Muscle layer of colon (tissue), 2 donors: ENCODE results near the gene MSL2.
"Not testable (repeated sequence)": the region's sequence is repeated elsewhere in the genome, so short reads cannot be mapped to it uniquely, and the experiment has no call there.

Experiments
- H3K27ac ChIP-seq: one replicate; pipeline ENCODE4 v1.7.0; 2013; ENCODE audit warnings: low read depth, mild to moderate bottlenecking, low read length, moderate library complexity
- H3K27me3 ChIP-seq, 2 donors: one replicate each; pipeline ENCODE4 v1.7.0; 2013; ENCODE audit warnings: low read length in 2 of 2, mild to moderate bottlenecking in 2 of 2; ENCODE audit not compliant: insufficient read depth in 2 of 2, control insufficient read depth in 1 of 2
- H3K36me3 ChIP-seq: one replicate; pipeline ENCODE4 v1.7.0; 2013; ENCODE audit warnings: mild to moderate bottlenecking, low read length; ENCODE audit not compliant: insufficient read depth
- H3K4me1 ChIP-seq: one replicate; pipeline ENCODE4 v1.7.0; 2013; ENCODE audit warnings: mild to moderate bottlenecking, low read length; ENCODE audit not compliant: insufficient read depth
- H3K4me3 ChIP-seq, 2 donors: one replicate each; pipeline ENCODE4 v1.7.0; 2013; ENCODE audit warnings: low read length in 2 of 2, low read depth in 1 of 2, mild to moderate bottlenecking in 1 of 2, moderate library complexity in 1 of 2
- H3K9ac ChIP-seq: one replicate; pipeline ENCODE4 v1.7.0; 2013; ENCODE audit warnings: low read length
- H3K9me3 ChIP-seq: one replicate; pipeline ENCODE4 v1.7.0; 2013; ENCODE audit warnings: mild to moderate bottlenecking, low read length
- donor health status: abdominal sarcoma.
- donor health status: Adenocarcinoma of cecum.

MSL2 gene

DNA sequence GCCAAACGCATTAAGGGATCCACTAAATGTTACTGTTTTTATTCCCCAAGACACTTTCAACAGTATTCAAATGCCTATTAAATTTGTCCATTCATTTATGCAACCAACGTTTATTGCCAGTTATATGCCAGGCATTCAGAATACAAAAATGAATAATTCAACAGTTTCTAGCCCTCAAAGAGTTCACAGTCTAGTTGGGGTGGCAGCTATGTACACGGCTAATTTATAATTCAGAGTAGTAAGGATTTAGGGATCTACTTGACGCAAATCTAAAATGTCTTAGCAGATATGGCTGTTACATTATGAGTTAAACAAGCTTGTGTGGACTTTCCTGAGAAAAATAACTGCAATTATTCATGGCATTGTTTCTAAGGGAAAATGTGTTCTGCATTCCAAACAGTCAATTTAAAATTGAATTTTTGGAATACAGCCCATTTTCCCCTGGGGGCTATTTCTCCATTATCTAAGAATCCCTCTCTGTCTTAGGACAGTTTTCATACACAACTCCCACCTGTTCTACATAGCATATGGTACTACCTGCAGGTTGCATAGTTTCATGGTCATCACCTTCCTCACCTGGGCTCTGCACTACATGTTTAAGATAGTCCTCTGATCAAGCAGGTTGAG is 11.5 kb upstream of the MSL2 start:
- H3K9ac ChIP-seq = no peak overlapping the region
- no peaks in the 10 kb centered on the region for H3K4me1 ChIP-seq
- no peaks in the 10 kb centered on the region for H3K27me3 ChIP-seq
- H3K27ac ChIP-seq = no peak overlapping the region
- H3K36me3 ChIP-seq = no peaks in the 10 kb centered on the region
- no peak overlapping the region for H3K4me3 ChIP-seq
- no peaks in the 10 kb centered on the region for H3K9me3 ChIP-seq

DNA sequence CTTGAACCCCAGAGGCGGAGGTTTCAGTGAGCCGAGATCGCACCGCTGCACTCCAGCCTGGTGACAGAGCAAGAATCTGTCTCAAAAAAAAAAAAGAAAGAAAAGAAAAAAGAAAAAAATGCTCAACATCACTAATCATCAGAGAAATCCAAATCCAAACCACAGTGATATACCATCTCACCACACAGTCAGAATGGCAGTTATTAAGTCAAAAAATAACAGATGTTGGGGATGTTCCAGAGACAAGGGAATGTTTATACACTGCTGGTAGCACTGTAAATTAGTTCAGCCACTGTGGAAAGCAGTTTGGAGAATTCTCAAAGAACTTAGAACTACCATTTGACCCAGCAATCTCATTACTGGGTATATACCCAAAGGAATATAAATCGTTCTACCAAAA is 3.1 kb upstream of the MSL2 start:
- H3K9ac ChIP-seq, H3K4me3 ChIP-seq, H3K36me3 ChIP-seq, H3K27ac ChIP-seq, H3K27me3 ChIP-seq, H3K9me3 ChIP-seq: not testable (repeated sequence)
- H3K4me1 ChIP-seq = peaks cover 13% of the 10 kb centered on the region

DNA sequence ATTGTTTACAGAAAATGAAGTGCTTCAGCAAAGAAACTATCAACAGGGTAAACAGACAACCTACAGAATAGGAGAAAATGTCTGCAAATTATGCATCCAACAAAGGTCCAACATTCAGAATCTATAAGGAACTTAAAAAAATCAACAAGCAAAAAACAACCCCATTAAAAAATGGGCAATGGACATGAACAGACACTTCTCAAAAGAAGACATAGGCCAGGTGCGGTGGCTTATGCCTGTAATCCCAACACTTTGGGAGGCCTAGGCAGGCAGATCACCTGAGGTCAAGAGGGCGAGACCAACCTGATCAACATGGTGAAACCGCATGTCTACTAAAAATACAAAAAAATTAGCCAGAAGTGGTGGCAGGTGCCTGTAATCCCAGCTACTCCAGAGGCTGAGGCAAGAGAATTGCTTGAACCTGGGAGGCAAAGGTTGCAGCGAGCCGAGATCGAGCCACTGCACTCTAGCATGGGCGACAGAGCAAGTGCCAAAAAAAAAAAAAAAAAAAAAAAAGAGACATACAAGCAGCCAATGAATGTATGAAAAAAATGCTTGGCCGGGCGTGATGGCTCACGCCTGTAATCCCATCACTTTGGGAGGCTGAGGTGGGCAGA is 2.4 kb upstream of the MSL2 start:
- not testable (repeated sequence) for H3K9me3 ChIP-seq, H3K27me3 ChIP-seq, H3K4me3 ChIP-seq, H3K27ac ChIP-seq, H3K36me3 ChIP-seq, H3K9ac ChIP-seq
- H3K4me1 ChIP-seq = peaks cover 13% of the 10 kb centered on the region

- no peaks in the 10 kb centered on the region for H3K27me3 ChIP-seq
Observed at GRCh38 chr3:136197159-136197793, 1.1 kb upstream of the MSL2 start.

GRCh38 chr3:136196401-136197158 is 445 bp upstream of the MSL2 start:
- Histone ChIP-seq H3K36me3 (no peaks in the 10 kb centered on the region), H3K9me3 (no peaks in the 10 kb centered on the region), H3K4me3 (peak overlapping the region; percentile 76 to 99), H3K27ac (peak overlapping the region; percentile 99), H3K27me3 (no peaks in the 10 kb centered on the region), H3K9ac (peak overlapping the region; percentile 40), H3K4me1 (peaks cover 22% of the 10 kb centered on the region)

More at GRCh38 chr3:136197159-136197793, 1.1 kb upstream of the MSL2 start:
- Histone ChIP-seq H3K4me3 (peak overlapping the region; percentile 76 to 99), H3K27ac (peak overlapping the region; percentile 99), H3K9me3 (no peaks in the 10 kb centered on the region), H3K36me3 (no peaks in the 10 kb centered on the region), H3K4me1 (peaks cover 19% of the 10 kb centered on the region), H3K9ac (peak overlapping the region; percentile 40)

GRCh38 chr3:136195258-136196063 is 674 bp downstream of the MSL2 start:
- peak overlapping the region; percentile 97 to 99 for H3K4me3 ChIP-seq
- peak overlapping the region; percentile 95 for H3K9ac ChIP-seq
- no peaks in the 10 kb centered on the region for H3K9me3 ChIP-seq
- H3K4me1 ChIP-seq = peaks cover 34% of the 10 kb centered on the region
- H3K27me3 ChIP-seq = no peaks in the 10 kb centered on the region
- H3K36me3 ChIP-seq = no peaks in the 10 kb centered on the region
- peak overlapping the region; percentile 99 for H3K27ac ChIP-seq

- no peaks in the 10 kb centered on the region for H3K9me3 ChIP-seq
- H3K4me1 ChIP-seq = peaks cover 42% of the 10 kb centered on the region
- H3K27ac ChIP-seq = peak overlapping the region; percentile 97
- peak overlapping the region; percentile 95 for H3K9ac ChIP-seq
- peak overlapping the region; percentile 97 to 99 for H3K4me3 ChIP-seq
- no peaks in the 10 kb centered on the region for H3K27me3 ChIP-seq
- H3K36me3 ChIP-seq = no peaks in the 10 kb centered on the region
Observed at GRCh38 chr3:136194409-136195257, 1.5 kb downstream of the MSL2 start.

- H3K4me3 ChIP-seq = peak overlapping the region; percentile 97 to 99
- peak overlapping the region; percentile 97 for H3K27ac ChIP-seq
- H3K36me3 ChIP-seq = no peaks in the 10 kb centered on the region
- peak overlapping the region; percentile 95 for H3K9ac ChIP-seq
- peaks cover 45% of the 10 kb centered on the region for H3K4me1 ChIP-seq
- H3K27me3 ChIP-seq = no peaks in the 10 kb centered on the region
- no peaks in the 10 kb centered on the region for H3K9me3 ChIP-seq
Observed at GRCh38 chr3:136193278-136194054, 2.7 kb downstream of the MSL2 start.

DNA sequence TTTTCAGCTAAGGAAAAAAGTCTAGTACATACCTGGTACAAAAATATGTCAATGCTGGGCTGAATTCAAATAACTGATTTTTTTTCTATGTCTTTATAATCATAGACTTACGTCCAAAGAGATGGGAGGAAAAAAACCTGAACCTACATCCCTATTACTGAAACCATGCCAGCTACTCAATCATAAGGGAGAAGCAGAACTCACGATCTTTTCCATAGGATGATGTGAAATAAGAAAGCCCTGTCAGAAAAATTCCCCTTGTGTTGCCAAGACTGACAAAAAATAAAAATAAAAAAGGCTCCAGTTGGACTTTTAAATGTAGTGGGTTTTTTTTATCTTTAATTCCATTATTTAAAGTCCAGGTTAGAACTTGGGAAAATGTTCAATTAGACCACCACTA is 3.3 kb downstream of the MSL2 start:
- H3K9ac ChIP-seq = peak overlapping the region; percentile 95
- H3K27me3 ChIP-seq = no peaks in the 10 kb centered on the region
- peaks cover 46% of the 10 kb centered on the region for H3K4me1 ChIP-seq
- H3K9me3 ChIP-seq = no peaks in the 10 kb centered on the region
- H3K36me3 ChIP-seq = no peaks in the 10 kb centered on the region
- H3K4me3 ChIP-seq = peak overlapping the region; percentile 11 to 99
- peak overlapping the region; percentile 38 for H3K27ac ChIP-seq

DNA sequence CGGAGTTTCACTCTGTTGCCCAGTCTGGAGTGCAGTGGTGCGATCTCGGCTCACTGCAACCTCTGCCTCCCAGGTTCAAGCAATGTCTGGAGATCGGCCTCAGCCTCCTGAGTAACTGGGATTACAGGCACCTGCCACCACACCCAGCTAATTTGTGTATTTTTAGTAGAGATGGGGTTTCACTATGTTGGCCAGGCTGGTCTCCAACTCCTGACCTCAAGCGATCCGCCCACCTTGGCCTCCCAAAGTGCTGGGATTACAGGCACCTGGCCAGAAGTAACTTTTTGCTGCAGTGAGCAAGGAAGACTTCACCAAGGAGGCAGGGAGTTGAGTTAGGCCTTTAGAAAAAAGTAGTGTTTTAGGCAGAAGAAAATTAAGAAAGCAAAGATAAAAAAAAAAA is 3.9 kb downstream of the MSL2 start:
- Histone ChIP-seq H3K4me3 (peak overlapping the region; percentile 11 to 99), H3K27ac (peak overlapping the region; percentile 38), H3K4me1 (peaks cover 46% of the 10 kb centered on the region)
- not testable (repeated sequence) for H3K36me3 ChIP-seq, H3K9me3 ChIP-seq, H3K9ac ChIP-seq, H3K27me3 ChIP-seq
